NCI-H2029 (cell line): ENCODE results near the gene XPO5.
"Not testable (repeated sequence)": the region's sequence is repeated elsewhere in the genome, so short reads cannot be mapped to it uniquely, and the experiment has no call there.

Source experiments
- DNase-seq: peaks from one replicate; lab custom pipeline; 2025; lab: John Stamatoyannopoulos, UW

XPO5 gene

DNA sequence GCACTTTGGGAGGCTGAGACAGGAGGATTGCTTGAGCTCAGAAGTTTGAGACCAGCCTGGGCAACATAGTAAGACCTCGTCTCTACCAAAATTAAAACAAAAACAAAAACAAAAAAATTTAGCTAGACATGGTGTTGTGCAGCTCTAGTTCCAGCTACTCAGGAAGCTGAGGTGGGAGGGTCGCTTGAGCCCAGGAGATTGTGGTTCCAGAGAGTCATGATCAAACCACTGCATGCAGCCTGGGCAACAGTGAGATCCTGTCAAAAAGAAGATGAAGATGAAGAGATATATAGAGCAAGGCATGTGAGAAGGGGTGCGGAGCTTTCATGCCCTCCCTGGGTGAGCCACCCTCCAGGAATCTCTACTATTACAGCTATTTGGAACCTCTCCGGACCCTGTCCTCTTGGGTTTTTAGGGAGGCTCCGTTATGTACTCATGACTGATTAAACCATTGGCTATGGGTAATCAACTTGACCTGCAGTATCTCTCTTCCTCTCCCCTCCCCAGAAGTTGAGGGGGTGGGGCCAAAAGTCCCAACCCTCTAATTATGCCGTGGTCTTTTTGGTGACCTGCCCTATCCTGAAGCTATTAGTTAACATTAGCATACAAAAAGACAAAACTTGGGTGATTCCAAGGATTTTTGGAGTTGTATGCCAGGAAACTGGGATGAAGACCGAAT lies 9.2 kb upstream of the XPO5 start:
- DNase-seq: no peak

DNA sequence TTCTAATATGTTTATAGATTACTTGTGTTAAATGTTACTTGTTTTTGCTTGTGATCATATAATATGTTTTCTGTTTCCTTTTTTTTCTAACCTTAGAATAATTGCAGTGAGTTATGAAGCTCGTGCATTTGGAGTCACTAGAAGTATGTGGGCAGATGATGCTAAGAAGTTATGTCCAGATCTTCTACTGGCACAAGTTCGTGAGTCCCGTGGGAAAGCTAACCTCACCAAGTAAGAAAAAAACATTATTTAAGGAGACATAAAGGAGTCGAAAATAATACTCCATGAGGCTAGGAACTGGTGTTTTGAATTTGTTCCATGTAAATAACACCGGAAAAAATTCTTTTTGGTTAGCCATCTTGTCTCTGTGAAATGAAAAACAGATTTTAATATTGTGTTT lies 7.1 kb upstream of the XPO5 start:
- no peak for DNase-seq

DNA sequence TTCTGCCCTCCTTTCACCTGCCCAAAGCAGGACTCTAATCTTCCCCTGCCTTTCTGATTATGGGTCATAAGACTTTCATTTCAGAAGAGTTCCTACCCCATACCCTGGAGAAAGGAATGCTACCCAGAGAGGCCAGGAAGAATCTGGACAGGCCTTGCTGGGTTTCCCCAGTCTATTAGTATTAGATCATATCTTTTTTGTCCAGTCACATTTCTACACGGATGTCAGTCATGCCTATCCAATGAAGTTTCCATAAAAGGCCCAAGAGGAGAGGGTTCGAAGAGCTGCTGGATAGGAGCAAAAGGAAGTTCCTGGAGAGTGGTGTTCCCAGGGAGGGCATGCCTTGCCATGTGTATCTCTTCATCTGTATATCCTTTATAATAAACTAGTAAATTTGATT lies 3.3 kb upstream of the XPO5 start:
- no peak for DNase-seq

DNA sequence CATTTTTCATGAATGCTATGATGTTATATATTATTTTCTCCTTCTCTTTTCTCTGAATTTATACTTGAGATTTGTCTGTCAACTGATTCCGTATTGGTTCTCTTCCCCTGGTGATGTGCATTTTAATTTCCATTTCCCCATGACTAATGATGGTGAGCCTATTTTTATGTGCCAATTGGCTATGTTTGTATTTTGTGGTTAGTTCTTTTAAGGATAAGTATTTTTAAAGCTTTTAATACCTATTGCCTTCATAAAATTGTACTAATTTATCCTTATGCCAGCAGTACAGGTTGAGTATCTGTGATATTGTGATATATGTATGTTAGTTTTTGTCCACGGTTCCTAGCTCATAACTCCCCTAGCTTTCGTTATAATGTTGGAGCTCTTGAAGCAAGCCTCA lies 2.9 kb upstream of the XPO5 start:
- no peak for DNase-seq

DNA sequence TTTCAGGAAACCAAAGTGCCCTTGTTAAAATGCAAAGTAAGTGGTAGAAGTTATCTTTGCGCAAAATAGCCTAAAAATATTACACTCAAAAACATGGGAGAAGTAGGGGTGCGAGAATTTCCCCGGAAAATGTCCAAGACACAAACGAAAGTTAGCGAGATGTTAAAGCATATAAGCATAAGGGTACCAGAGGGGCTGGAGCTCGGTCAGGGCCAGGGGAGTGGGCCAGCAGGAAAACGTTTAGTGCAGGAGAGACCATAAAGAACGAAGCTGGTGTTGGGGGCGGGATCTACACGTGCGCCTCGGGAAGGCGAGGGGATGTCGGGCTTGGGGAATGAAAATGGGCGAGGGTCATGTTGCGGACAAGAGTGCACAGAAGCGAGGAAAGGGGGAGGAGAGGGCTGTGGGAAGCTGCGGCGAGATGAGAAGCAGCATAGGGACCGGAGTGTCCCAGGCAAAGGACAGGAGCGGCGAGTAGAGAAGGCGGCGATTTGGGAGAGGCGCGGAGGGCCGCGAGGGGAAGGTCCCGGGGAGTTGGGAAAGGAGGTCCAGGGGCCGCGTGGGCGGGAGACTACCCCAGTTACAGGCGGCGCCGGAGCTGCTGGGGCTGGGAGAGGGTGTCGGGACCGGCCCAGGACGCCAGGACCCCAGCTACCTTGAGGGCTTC lies 600 bp downstream of the XPO5 start:
- DNase-seq: no peak

DNA sequence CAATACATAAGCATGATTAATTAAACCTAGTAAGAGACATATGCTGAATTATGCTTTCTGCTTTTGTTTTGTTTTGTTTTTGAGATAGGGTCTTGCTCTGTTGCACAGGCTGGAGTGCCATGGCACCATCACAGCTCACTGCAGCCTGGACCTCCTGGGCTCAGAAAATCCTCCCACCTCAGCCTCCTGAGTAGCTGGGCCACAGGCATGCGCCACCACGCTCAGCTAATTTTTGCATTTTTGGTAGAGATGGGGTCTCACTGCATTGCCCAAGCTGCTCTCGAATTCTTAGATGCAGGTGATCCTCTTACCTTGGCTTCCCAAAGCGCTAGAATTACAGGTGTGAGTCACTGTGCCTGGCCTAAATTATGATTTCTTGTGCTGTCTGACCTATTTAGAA lies 3.8 kb downstream of the XPO5 start:
- no peak for DNase-seq

DNA sequence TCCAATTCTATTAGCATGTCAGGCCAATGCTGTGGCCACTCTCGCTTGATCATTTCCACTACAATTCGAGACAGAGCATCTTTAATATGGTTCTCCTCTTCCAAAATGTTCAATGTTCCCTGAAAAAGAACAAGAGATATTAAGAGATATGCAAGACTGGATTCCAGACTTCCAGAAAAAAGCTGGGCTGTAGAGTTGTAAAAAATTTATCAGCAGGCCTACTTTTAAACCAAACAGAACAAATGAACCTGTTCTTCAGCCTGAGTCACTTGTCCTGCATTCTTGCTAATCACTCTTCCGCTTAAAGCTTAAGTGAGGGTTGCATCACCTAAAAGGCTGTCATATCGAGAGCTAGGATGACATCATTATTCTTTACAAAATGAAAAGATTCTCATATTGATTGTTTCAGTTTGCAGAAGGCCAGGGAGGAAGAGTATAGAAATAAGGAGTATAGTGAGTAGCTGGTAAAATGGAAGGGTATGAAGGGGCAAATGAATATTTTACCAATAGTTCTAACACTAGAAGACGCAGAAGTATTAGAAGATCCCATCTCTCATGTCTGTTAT lies 4.9 kb downstream of the XPO5 start:
- DNase-seq: no peak

DNA sequence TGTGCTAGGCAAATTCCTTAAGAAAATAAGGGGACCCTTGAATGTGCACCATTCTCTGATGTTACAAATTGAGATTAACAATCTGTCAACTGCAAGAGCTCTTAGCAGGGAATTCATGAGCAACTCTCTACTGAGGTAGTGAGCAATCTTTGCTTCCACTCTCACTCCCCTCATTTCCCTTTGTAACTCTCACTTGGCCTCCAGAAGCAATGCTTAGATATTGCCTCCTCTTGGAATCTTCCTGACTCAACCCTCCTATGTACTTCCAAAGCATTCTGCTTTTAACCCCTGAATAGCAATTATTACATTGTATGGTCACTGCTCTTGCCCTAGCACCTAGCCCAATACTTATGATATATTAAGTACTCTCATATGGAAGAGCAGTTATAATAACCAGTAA lies 16.5 kb downstream of the XPO5 start:
- no peak for DNase-seq

DNA sequence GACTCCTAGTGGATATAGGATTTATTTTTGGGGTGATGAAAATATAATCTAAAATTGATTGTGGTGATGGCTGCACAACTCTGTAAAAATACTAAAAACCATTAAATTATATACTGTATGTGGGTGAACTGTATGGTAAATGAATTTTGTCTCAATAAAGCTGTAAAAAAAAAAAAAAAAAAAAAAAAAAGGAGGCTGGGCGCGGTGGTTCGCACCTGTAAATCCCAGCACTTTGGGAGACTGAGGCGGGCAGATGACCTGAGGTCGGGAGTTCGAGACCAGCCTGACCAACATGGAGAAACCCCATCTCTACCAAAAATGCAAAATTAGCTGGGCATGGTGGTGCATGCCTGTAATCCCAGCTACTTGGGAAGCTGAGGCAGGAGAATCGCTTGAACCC lies 18.2 kb downstream of the XPO5 start:
- DNase-seq: not testable (repeated sequence)

DNA sequence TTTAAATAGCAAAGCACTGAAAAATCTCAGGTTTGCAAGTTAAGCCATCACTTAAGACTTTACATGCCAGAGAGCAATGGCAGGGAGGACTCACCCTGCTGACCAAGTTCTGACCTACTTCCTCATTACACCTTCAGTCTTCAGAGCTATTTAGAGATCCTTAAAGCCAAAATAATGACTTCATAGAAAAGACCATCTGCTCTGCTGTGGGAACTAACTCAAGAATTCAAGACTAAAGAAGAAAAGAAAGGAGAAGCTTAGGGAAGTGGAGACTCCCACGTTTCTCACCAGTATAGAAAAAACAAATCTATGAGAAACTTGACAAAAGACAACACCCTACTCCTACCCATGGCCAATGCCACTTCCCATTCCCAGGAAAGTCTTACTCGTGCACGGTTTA lies 28.6 kb downstream of the XPO5 start:
- no peak for DNase-seq

DNA sequence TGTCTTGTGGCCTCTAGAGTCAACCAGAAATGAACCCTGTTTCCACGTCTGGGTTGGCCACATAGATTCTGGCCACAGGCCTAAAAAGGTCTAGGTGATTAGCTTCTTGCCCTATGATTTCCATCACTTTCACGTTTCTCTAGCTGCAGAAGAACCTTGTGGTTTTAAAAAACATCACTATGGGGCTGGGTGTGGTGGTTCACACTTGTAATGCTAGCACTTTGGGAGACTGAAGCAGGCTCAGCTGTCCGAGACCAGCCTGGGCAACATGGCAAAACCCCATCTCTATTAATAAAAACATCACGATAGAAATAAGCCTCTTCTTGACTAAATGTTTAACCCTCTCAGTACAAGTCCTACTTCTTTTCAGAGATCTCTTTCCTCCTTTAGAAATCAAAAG lies 31.4 kb downstream of the XPO5 start:
- no peak for DNase-seq

DNA sequence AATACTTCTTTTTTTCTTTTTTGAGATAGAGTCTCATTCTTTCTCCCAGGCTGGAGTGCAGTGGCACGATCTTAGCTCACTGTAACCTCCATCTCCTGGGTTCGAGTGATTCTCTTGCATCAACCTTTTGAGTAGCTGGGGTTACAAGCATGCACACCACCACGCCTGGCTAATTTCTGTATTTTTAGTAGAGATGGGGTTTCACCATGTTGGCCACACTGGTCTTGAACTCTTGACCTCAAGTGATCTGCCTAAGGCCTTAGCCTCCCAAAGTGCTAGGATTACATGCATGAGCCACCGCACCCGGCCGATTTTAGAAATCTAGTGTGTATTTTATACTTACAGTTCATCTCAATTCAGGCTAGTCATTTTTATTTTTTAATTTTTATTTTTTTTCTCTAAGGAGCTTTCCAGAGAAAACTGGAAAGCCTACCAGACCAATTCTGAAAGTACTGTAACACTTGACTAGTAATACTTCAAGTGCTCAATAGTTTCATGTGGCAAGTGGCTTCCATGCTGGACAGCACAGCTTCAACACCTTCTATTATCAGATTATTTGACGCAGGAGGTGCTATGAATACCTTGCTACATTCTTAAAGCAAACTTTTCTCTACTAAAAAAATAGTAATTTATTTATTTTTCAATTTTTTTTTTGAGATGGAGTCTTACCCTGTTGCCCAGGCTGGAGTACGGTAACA lies 33.9 kb downstream of the XPO5 start:
- no peak for DNase-seq

DNA sequence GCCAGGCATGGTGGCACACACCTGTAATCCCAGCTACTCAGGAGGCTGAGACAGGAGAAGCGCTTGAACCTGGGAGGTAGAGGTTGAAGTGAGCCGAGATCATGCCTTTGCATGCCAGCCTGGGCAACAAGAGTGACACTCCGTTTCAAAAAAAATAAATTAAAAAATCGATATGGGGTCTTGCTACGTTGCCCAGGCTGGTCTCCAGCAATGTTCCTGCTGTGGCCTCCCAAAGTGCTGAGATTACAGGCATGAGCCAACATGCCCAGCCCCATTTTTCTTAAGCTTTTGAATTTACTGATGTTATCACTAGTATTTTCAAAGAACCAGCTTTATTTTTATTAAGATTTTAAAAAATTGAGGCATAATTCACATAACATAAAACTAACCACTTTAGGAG lies 35.3 kb downstream of the XPO5 start:
- DNase-seq: no peak

DNA sequence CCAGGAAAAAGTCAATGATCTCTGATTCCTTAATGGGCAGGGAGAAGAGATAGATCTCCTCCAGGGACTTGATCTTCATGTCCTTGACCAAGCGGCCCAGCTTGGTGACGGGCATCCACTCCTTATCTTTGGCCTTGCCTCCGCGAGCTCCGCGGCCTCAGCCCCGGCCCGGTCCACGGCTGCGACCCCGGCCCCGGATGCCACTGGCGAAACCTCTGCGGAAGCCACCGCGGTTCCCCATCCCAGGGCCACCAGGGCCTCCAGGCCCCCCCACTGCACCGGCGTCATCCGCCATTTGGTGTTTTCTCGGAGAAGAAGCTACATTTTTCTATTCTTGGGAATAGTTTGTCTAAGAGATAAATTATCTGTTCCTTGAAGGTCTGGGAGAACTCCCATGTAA lies 36.4 kb downstream of the XPO5 start:
- DNase-seq: not testable (repeated sequence)

DNA sequence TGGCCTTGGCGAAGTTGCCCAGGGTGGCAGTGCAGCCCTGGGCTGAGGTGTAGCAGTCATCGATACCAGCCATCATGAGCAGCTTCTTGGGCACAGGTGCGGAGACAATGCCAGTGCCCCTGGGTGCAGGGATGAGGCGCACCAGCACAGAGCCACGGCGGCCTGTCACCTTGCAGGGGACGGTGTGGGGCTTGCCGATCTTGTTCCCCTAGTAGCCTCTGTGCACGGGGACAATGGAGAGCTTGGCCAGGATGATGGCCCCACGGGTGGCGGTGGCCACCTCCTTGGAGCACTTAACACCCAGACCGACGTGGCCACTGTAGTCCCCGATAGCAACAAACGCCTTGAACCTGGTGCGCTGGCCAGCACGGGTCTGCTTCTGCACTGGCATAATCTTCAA lies 36.9 kb downstream of the XPO5 start:
- DNase-seq: not testable (repeated sequence)

DNA sequence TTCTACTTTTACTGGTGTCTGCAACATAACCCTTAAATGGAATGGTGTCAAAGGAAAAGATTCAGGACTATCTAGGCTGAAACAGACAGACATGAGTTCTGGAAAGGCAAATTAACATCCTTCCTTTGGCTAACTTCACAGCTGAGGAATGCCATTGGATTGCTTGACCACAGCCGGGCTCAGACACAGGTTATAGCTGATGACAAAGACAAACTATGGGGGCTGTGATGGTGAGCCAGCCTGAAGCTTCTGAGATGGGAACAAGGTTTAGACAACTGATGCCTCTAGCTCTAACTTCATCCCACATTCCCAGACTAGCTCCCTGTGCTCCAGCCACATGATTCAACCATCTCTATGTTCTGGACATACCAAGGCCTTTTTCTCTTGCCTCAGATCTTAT lies 43.6 kb downstream of the XPO5 start:
- DNase-seq: no peak

DNA sequence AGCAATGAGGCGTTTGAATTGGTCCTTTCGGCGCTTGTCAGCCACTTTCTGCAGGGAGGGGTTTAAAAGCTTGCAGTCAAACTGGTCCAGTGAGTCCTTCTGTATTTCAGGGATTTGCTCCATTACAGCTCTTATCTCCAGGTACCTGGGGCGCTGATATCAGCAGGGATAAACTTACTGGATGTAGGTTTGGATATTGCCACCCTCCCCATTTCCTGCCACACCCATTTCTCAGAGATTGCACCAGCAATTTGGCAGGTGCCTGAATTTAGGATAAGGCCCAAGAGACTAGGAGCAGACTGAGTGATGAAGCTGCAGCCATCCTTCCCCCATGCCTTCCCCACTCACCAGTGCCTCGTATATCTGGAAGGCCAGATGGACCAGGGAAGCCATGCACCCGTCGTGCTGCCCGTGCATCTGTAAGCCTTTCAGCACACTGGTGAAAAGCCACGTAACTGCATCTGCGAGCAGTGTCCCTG lies 51.3 kb downstream of the XPO5 start:
- no peak for DNase-seq

DNA sequence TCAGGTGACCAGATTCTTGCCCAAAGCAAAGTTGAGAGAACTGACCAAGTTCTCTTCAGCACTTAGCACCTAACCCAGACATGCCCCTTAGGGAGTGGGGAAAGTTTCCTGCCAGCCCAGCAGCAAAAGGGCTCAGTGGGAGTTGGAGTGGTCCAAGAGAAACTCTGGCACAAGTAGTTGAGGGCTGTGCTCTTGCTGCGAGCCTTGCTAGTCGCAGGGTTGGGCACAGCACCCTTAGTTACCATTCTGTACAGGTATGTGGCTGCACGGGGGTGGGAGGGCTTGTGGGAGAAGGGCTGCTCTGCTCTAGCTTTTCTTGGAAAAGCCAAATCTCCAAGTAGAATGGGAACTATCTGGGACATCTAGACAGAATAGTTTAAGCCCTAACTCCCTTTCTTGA lies 52.6 kb downstream of the XPO5 start:
- DNase-seq: no peak

DNA sequence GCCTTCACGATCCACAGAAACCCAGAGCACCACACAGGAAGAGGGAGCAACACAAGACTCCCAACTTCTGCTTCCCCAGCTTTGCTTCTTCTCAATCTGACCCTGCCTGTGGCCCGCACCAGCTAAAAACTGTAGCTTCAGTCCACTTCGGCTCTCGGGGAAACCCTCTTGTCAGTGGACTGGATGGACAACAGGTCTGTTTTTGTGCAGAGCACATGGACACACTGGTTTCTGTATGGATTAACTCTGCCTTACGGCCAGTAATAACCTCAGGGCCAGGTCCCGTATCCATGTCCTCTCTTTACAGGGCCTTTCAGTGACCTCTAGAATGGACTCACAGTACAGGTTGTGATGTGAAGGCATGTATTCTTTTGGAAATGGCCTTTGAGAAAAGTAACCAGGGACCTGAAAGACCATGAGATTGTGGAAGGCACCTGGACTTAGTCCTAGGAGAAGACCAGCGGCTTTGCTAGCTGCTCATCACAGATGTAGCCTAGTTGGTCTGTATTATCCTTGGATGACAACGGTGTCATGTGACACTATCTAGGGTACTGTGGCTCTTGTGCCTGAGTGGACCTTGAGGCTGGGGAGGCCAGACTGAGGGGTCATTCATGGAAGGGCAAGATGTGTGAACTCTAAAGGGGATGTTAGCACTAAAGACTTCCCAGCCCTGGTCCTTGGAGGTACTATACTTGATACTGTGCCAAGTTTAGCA lies 53.1 kb downstream of the XPO5 start:
- DNase-seq: no peak

DNA sequence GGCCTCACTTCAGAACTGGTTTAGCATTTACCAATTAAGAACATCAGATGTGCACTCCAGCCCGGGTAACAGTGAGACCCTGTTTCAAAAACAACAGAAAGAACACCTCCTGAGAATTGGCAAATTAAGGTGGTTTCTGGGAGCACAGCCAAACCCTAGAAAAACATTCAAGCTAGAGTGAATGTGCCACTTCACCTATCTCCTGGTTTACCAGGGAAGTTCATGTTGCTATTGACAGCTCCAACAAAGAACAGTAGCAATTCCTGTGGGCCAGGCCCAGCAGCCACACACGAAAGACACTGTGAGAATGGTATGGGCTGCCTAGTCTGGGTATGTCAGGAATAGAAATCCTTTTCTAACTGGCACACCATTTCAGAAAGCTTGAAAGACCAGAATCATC lies 54.0 kb downstream of the XPO5 start:
- DNase-seq: peak; percentile 56

DNA sequence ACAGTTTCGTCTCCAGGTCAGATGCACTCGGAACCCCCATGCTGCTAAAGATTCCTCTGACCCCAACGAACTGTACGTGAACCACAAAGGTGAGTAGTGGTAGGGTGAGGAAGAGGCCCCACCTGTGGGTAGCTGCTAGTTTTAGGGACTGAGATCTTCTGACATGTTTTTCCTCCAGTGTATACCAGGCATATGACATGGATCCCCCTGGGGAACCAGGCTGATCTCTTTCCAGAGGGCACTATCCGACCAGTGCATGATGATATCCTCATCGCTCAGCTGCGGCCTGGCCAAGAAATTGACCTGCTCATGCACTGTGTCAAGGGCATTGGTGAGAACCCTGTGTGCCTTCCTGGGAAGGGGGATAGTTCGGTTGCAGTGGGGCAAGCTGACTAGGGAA lies 55.7 kb downstream of the XPO5 start:
- DNase-seq: no peak
